NCI-H2029 treated with DMSO at 0.1 percent for 48 hours (cell line): Measurements from ENCODE around the gene EHD4.

ENCODE experiments used
- DNase-seq: peaks from one replicate; lab custom pipeline; 2025; lab: John Stamatoyannopoulos, UW

EHD4 gene

GRCh38 chr15:41860049-41860828 lies 112.1 kb downstream of the EHD4 start:
- no peak for DNase-seq

GRCh38 chr15:41858756-41859155 lies 113.6 kb downstream of the EHD4 start:
- no peak for DNase-seq

- DNase-seq = no peak
Measured at GRCh38 chr15:41857316-41857715, 115.0 kb downstream of the EHD4 start.

- DNase-seq = no peak
Measured at GRCh38 chr15:41856716-41857115, 115.6 kb downstream of the EHD4 start.

- no peak for DNase-seq
Measured at GRCh38 chr15:41856262-41856661, 116.1 kb downstream of the EHD4 start.

- no peak for DNase-seq
Measured at GRCh38 chr15:41855261-41855961, 116.9 kb downstream of the EHD4 start.

- DNase-seq = no peak
Measured at GRCh38 chr15:41854443-41854842, 117.9 kb downstream of the EHD4 start.

- DNase-seq = no peak
Measured at GRCh38 chr15:41853831-41854230, 118.5 kb downstream of the EHD4 start.

- no peak for DNase-seq
Measured at GRCh38 chr15:41852736-41853590, 119.4 kb downstream of the EHD4 start.

GRCh38 chr15:41851755-41852370 lies 120.5 kb downstream of the EHD4 start:
- no peak for DNase-seq

- DNase-seq = no peak
Measured at GRCh38 chr15:41851167-41851523, 121.2 kb downstream of the EHD4 start.

- DNase-seq = no peak
Measured at GRCh38 chr15:41850482-41851166, 121.7 kb downstream of the EHD4 start.

GRCh38 chr15:41849861-41850260 lies 122.5 kb downstream of the EHD4 start:
- no peak for DNase-seq

GRCh38 chr15:41849204-41849603 lies 123.2 kb downstream of the EHD4 start:
- DNase-seq = no peak

- DNase-seq = no peak
Measured at GRCh38 chr15:41848631-41849030, 123.7 kb downstream of the EHD4 start.

- DNase-seq = no peak
Measured at GRCh38 chr15:41847981-41848380, 124.4 kb downstream of the EHD4 start.

- DNase-seq = no peak
Measured at GRCh38 chr15:41847206-41847605, 125.2 kb downstream of the EHD4 start.
